Trophoblast cell (in vitro differentiated cells and primary cell): Measurements from ENCODE around the gene ACOX3.
A peak's percentile ranks its signal among the peaks of the same experiment; 100 is the strongest.
"Not testable (repeated sequence)": the region's sequence is repeated elsewhere in the genome, so short reads cannot be mapped to it uniquely, and the experiment has no call there.

Source experiments
- DNase-seq, 2 donors: peaks; one replicate each; pipeline ENCODE4 v3.0.0-alpha.2; 2016
- H2AFZ ChIP-seq: 2 replicates; pipeline ENCODE4 v1.6.1; 2013; ENCODE audit warnings: low read length, moderate library complexity, mild to moderate bottlenecking; ENCODE audit not compliant: insufficient read depth, poor library complexity
- H2AK5ac ChIP-seq: 2 replicates; pipeline ENCODE4 v1.6.1; 2013; ENCODE audit warnings: mild to moderate bottlenecking, low read length
- H2BK120ac ChIP-seq: 2 replicates; pipeline ENCODE4 v1.6.1; 2013; ENCODE audit warnings: low read length, mild to moderate bottlenecking, moderate library complexity; ENCODE audit not compliant: insufficient read depth, poor library complexity
- H2BK12ac ChIP-seq: 2 replicates; pipeline ENCODE4 v1.6.1; 2013; ENCODE audit warnings: mild to moderate bottlenecking, low read length, moderate library complexity
- H2BK5ac ChIP-seq: 2 replicates; pipeline ENCODE4 v1.6.1; 2013; ENCODE audit warnings: low read length, low read depth, moderate library complexity, mild to moderate bottlenecking; ENCODE audit not compliant: poor library complexity
- H3K14ac ChIP-seq: 2 replicates; pipeline ENCODE4 v1.6.1; 2013; ENCODE audit warnings: mild to moderate bottlenecking, low read length
- H3K18ac ChIP-seq: 2 replicates; pipeline ENCODE4 v1.6.1; 2013; ENCODE audit warnings: mild to moderate bottlenecking, low read length
- H3K23ac ChIP-seq: 2 replicates; pipeline ENCODE4 v1.6.1; 2013; ENCODE audit warnings: low read length
- H3K27ac ChIP-seq: 2 replicates; pipeline ENCODE4 v1.5.1; 2013; ENCODE audit warnings: low read depth, mild to moderate bottlenecking, inconsistent platforms, low read length, moderate library complexity
- H3K27me3 ChIP-seq: 2 replicates; pipeline ENCODE4 v1.6.1; 2013; ENCODE audit warnings: inconsistent platforms, mild to moderate bottlenecking, low read length, moderate library complexity; ENCODE audit not compliant: insufficient read depth
- H3K36me3 ChIP-seq, 2 experiments: 1 replicate in 1 of 2; 2 replicates in 1 of 2; pipeline ENCODE4 v1.6.1; 2013; ENCODE audit warnings: low read length in 2 of 2, mild to moderate bottlenecking in 2 of 2, moderate library complexity in 1 of 2; ENCODE audit not compliant: insufficient read depth in 2 of 2, control insufficient read depth in 1 of 2
- H3K4ac ChIP-seq: 2 replicates; pipeline ENCODE4 v1.6.1; 2013; ENCODE audit warnings: low read depth, mild to moderate bottlenecking, low read length, moderate library complexity
- H3K4me1 ChIP-seq, 2 experiments: 1 replicate in 1 of 2; 2 replicates in 1 of 2; pipeline ENCODE4 v1.6.1; 2013; ENCODE audit warnings: low read length in 2 of 2, mild to moderate bottlenecking in 2 of 2, moderate library complexity in 1 of 2; ENCODE audit not compliant: insufficient read depth in 2 of 2, control insufficient read depth in 1 of 2
- H3K4me2 ChIP-seq: 2 replicates; pipeline ENCODE4 v1.6.1; 2013; ENCODE audit warnings: inconsistent platforms, mild to moderate bottlenecking, low read length, moderate library complexity
- H3K4me3 ChIP-seq: 2 replicates; pipeline ENCODE4 v1.5.1; 2013; ENCODE audit warnings: mild to moderate bottlenecking, low read depth, low read length, inconsistent platforms
- H3K79me1 ChIP-seq: one replicate; pipeline ENCODE4 v1.6.1; 2013; ENCODE audit warnings: low read length
- H3K79me2 ChIP-seq: 2 replicates; pipeline ENCODE4 v1.6.1; 2013; ENCODE audit warnings: low read length, mild to moderate bottlenecking; ENCODE audit not compliant: control insufficient read depth, insufficient read depth, poor library complexity
- H3K9ac ChIP-seq: 2 replicates; pipeline ENCODE4 v1.6.1; 2013; ENCODE audit warnings: mild to moderate bottlenecking, low read length
- H3K9me3 ChIP-seq: 2 replicates; pipeline ENCODE4 v1.6.1; 2013; ENCODE audit warnings: low read depth, mild to moderate bottlenecking, control low read depth, inconsistent platforms, low read length; ENCODE audit not compliant: insufficient read depth
- H4K12ac ChIP-seq: 2 replicates; pipeline ENCODE4 v1.6.1; 2013; ENCODE audit warnings: low read depth, mild to moderate bottlenecking, low read length, moderate library complexity
- H4K8ac ChIP-seq: 2 replicates; pipeline ENCODE4 v1.6.1; 2013; ENCODE audit warnings: low read depth, mild to moderate bottlenecking, low read length, moderate library complexity
- H4K91ac ChIP-seq: one replicate; pipeline ENCODE4 v1.6.1; 2013; ENCODE audit warnings: low read depth, mild to moderate bottlenecking, low read length, moderate library complexity
- WGBS: extraction: QIAGEN DNeasy Blood & Tissue Kit; methylation state at CpG from one replicate; pipeline ENCODE4 v1.1.7; 2013; ENCODE audit warnings: missing lambda C conversion rate; ENCODE audit not compliant: insufficient read length, insufficient coverage; ENCODE audit errors: extremely low coverage; 5-methylcytosine and 5-hydroxymethylcytosine counted together

The ACOX3 gene

GRCh38 chr4:8422327-8422726, 18.2 kb downstream of the ACOX3 start:
- Histone ChIP-seq H3K9me3 (no peaks in the 10 kb centered on the region), H3K27ac (peak overlapping the region; percentile 29), H4K91ac (no peak overlapping the region), H3K79me1 (peaks cover 10% of the 10 kb centered on the region), H3K36me3 (peaks cover 0 to under 1% of the 10 kb centered on the region in 2 experiments), H3K4ac (no peak overlapping the region), H3K4me2 (no peak overlapping the region), H4K8ac (no peak overlapping the region), H3K79me2 (peaks cover 2% of the 10 kb centered on the region), H4K12ac (no peak overlapping the region), H3K4me1 (peaks cover 16 to 18% of the 10 kb centered on the region in 2 experiments), H3K9ac (no peak overlapping the region), H2BK120ac (no peak overlapping the region), H2BK12ac (no peak overlapping the region), H2AK5ac (no peak overlapping the region), H3K18ac (no peak overlapping the region), H2AFZ (no peak overlapping the region), H2BK5ac (no peak overlapping the region), H3K23ac (no peak overlapping the region), H3K14ac (no peak overlapping the region), H3K27me3 (no peaks in the 10 kb centered on the region), H3K4me3 (no peak overlapping the region)
- DNase-seq: peak; percentile 87 to 91
- whole genome bisulfite sequencing: no CpG with 5 or more reads among the region's 4 CpGs

GRCh38 chr4:8420151-8420550, 20.4 kb downstream of the ACOX3 start:
- H2BK5ac ChIP-seq, H3K9ac ChIP-seq, H4K8ac ChIP-seq, H3K4ac ChIP-seq, H4K91ac ChIP-seq, H3K27ac ChIP-seq, H3K4me3 ChIP-seq, H2AK5ac ChIP-seq, H2BK12ac ChIP-seq, H3K79me1 ChIP-seq, H3K4me2 ChIP-seq, H3K23ac ChIP-seq, H3K79me2 ChIP-seq, H4K12ac ChIP-seq, H2BK120ac ChIP-seq, H2AFZ ChIP-seq, H3K14ac ChIP-seq, H3K18ac ChIP-seq, H3K27me3 ChIP-seq, H3K9me3 ChIP-seq: not testable (repeated sequence)
- H3K36me3 ChIP-seq: peaks cover 3 to 13% of the 10 kb centered on the region in 2 experiments
- DNase-seq: peak in 1 of 2 donors; percentile 45
- peaks cover 14 to 15% of the 10 kb centered on the region in 2 experiments for H3K4me1 ChIP-seq

GRCh38 chr4:8419222-8420041, 21.1 kb downstream of the ACOX3 start:
- Histone ChIP-seq H2BK5ac (peak overlapping the region; percentile 26), H4K91ac (peak overlapping the region; percentile 82), H4K8ac (peak overlapping the region; percentile 48), H3K9me3 (peaks cover 2% of the 10 kb centered on the region), H3K79me1 (peaks cover 8% of the 10 kb centered on the region), H4K12ac (no peak overlapping the region), H3K23ac (no peak overlapping the region), H3K4me3 (no peak overlapping the region), H3K4me2 (no peak overlapping the region), H3K4me1 (peaks cover 14 to 15% of the 10 kb centered on the region in 2 experiments), H3K27me3 (no peaks in the 10 kb centered on the region), H2BK12ac (peak overlapping the region; percentile 63), H3K9ac (no peak overlapping the region), H3K36me3 (peaks cover 7 to 20% of the 10 kb centered on the region in 2 experiments), H2AK5ac (peak overlapping the region; percentile 63), H2AFZ (peak overlapping the region; percentile 39), H2BK120ac (peak overlapping the region; percentile 71), H3K4ac (peak overlapping the region; percentile 2), H3K27ac (peak overlapping the region; percentile 35), H3K18ac (peak overlapping the region; percentile 85), H3K14ac (peak overlapping the region; percentile 34), H3K79me2 (peaks cover 2% of the 10 kb centered on the region)
- no CpG with 5 or more reads among the region's 12 CpGs for WGBS
- peak; percentile 41 to 56 for DNase-seq

GRCh38 chr4:8417071-8417614, 23.4 kb downstream of the ACOX3 start:
- H2BK12ac ChIP-seq: no peak overlapping the region
- no peak overlapping the region for H3K9ac ChIP-seq
- H4K91ac ChIP-seq: no peak overlapping the region
- H2AK5ac ChIP-seq: no peak overlapping the region
- peaks cover 12 to 31% of the 10 kb centered on the region in 2 experiments for H3K36me3 ChIP-seq
- no peak overlapping the region for H3K23ac ChIP-seq
- no peak overlapping the region for H4K12ac ChIP-seq
- WGBS: no CpG with 5 or more reads among the region's 11 CpGs
- no peak overlapping the region for H3K27ac ChIP-seq
- H3K18ac ChIP-seq: peak overlapping the region; percentile 47
- H3K4ac ChIP-seq: no peak overlapping the region
- H3K4me3 ChIP-seq: no peak overlapping the region
- H3K79me1 ChIP-seq: peaks cover 8% of the 10 kb centered on the region
- no peak overlapping the region for H2BK120ac ChIP-seq
- H3K4me2 ChIP-seq: no peak overlapping the region
- no peak overlapping the region for H4K8ac ChIP-seq
- no peak overlapping the region for H3K14ac ChIP-seq
- H3K4me1 ChIP-seq: peaks cover 9% of the 10 kb centered on the region in 2 experiments
- peaks cover 2% of the 10 kb centered on the region for H3K79me2 ChIP-seq
- H2AFZ ChIP-seq: no peak overlapping the region
- no peak overlapping the region for H2BK5ac ChIP-seq
- H3K9me3 ChIP-seq: peaks cover 2% of the 10 kb centered on the region
- DNase-seq: no peak
- H3K27me3 ChIP-seq: no peaks in the 10 kb centered on the region
